MM.1S (cell line): Measurements from ENCODE around the gene FAU.
A peak's percentile ranks its signal among the peaks of the same experiment; 100 is the strongest.

Experiments used
- DNase-seq: peaks from one replicate; pipeline ENCODE4 v3.0.0-alpha.2; 2015
- H2AFZ ChIP-seq: fragments of 300-600 bp; sonication (generic); 2 replicates; pipeline ENCODE4 v1.6.0; 2016; ENCODE audit warnings: antibody characterized with exemption, low read length
- H3F3A ChIP-seq: fragments of 300-600 bp; sonication (generic); 2 replicates; pipeline ENCODE4 v1.6.1; 2016; ENCODE audit warnings: mild to moderate bottlenecking, antibody characterized with exemption, low read length, moderate library complexity, mixed read lengths; ENCODE audit not compliant: insufficient read depth
- H3K27ac ChIP-seq: fragments of 300-600 bp; sonication (generic); 2 replicates; pipeline ENCODE4 v1.5.1; 2016; ENCODE audit warnings: mild to moderate bottlenecking, low read length
- H3K27me3 ChIP-seq: fragments of 300-600 bp; sonication (generic); replicated peaks from 2 replicates; pipeline ENCODE4 v1.6.0; 2016; ENCODE audit warnings: low read length; ENCODE audit not compliant: insufficient read depth
- H3K36me3 ChIP-seq: fragments of 300-600 bp; sonication (generic); replicated peaks from 2 replicates; pipeline ENCODE4 v1.6.1; 2016; ENCODE audit warnings: mild to moderate bottlenecking, low read length, mixed read lengths; ENCODE audit not compliant: insufficient read depth
- H3K4me1 ChIP-seq: fragments of 300-600 bp; sonication (generic); 2 replicates; pipeline ENCODE4 v1.6.1; 2016; ENCODE audit warnings: low read length, mixed read lengths
- H3K4me2 ChIP-seq: fragments of 300-600 bp; sonication (generic); 2 replicates; pipeline ENCODE4 v1.6.0; 2016; ENCODE audit warnings: low read depth, low read length
- H3K4me3 ChIP-seq: fragments of 300-600 bp; sonication (generic); 2 replicates; pipeline ENCODE4 v1.5.1; 2016; ENCODE audit warnings: low read length, mixed read lengths
- H3K79me2 ChIP-seq: fragments of 300-600 bp; sonication (generic); 2 replicates; pipeline ENCODE4 v1.6.1; 2016; ENCODE audit warnings: mixed run types, low read length, mixed read lengths
- H3K9ac ChIP-seq: fragments of 300-600 bp; sonication (generic); 2 replicates; pipeline ENCODE4 v1.6.1; 2016; ENCODE audit warnings: low read length, mixed read lengths
- H3K9me2 ChIP-seq: fragments of 300-600 bp; sonication (generic); replicated peaks from 2 replicates; pipeline ENCODE4 v1.6.1; 2016; ENCODE audit warnings: mild to moderate bottlenecking, low read length, mixed read lengths; ENCODE audit not compliant: insufficient read depth
- H3K9me3 ChIP-seq: fragments of 300-600 bp; sonication (generic); replicated peaks from 2 replicates; pipeline ENCODE4 v1.6.1; 2016; ENCODE audit warnings: mild to moderate bottlenecking, low read length, mixed read lengths; ENCODE audit not compliant: insufficient read depth
- H4K20me1 ChIP-seq: fragments of 300-600 bp; sonication (generic); 2 replicates; pipeline ENCODE4 v1.6.1; 2016; ENCODE audit warnings: mild to moderate bottlenecking, low read length, moderate library complexity, mixed read lengths; ENCODE audit not compliant: insufficient read depth
- EZH2 ChIP-seq: fragments of 300-600 bp; sonication (generic); optimal IDR thresholded peaks from 2 replicates; pipeline ENCODE3; 2017; ENCODE audit warnings: low read depth, mild to moderate bottlenecking, antibody characterized with exemption, low read length, mixed read lengths
- EZH2phosphoT487 ChIP-seq: fragments of 300-600 bp; sonication (generic); IDR thresholded peaks from 2 replicates; pipeline ENCODE4 v1.6.1; 2018; ENCODE audit warnings: antibody characterized with exemption, low read length
- TF ChIP-seq, protein P1 (sequence below): fragments of 300-600 bp; sonication (generic); IDR thresholded peaks from 2 replicates; pipeline ENCODE4 v1.5.1; 2016; ENCODE audit warnings: antibody characterized with exemption, low read length, mixed read lengths

FAU gene

GRCh38 chr11:65085446-65085845 lies 36.5 kb downstream of the FAU start:
- no peak overlapping the region for H3K27ac ChIP-seq
- TF ChIP-seq EZH2phosphoT487 (no peak), EZH2 (no peak)
- TF ChIP-seq, protein P1, sequence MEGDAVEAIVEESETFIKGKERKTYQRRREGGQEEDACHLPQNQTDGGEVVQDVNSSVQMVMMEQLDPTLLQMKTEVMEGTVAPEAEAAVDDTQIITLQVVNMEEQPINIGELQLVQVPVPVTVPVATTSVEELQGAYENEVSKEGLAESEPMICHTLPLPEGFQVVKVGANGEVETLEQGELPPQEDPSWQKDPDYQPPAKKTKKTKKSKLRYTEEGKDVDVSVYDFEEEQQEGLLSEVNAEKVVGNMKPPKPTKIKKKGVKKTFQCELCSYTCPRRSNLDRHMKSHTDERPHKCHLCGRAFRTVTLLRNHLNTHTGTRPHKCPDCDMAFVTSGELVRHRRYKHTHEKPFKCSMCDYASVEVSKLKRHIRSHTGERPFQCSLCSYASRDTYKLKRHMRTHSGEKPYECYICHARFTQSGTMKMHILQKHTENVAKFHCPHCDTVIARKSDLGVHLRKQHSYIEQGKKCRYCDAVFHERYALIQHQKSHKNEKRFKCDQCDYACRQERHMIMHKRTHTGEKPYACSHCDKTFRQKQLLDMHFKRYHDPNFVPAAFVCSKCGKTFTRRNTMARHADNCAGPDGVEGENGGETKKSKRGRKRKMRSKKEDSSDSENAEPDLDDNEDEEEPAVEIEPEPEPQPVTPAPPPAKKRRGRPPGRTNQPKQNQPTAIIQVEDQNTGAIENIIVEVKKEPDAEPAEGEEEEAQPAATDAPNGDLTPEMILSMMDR = no peak
- H3K36me3 ChIP-seq = peaks cover 3% of the 10 kb centered on the region; the same call in 1 of the 2 replicates

GRCh38 chr11:65084598-65085375 lies 37.1 kb downstream of the FAU start:
- Histone ChIP-seq H3K4me1 (peaks cover 57% of the 10 kb centered on the region), H3K36me3 (peaks cover 3% of the 10 kb centered on the region; the same call in 1 of the 2 replicates)

More at GRCh38 chr11:65085446-65085845, 36.5 kb downstream of the FAU start:
- Histone ChIP-seq H4K20me1 (no peaks in the 10 kb centered on the region), H3K4me2 (peak overlapping the region; percentile 92; the same call in 1 of the 2 replicates), H2AFZ (no peak overlapping the region), H3K9ac (no peak overlapping the region), H3K27me3 (no peaks in the 10 kb centered on the region), H3K79me2 (peaks cover 74% of the 10 kb centered on the region), H3K9me2 (no peaks in the 10 kb centered on the region), H3K4me3 (0 out of 2 replicates have a peak overlapping the region, but pooled peaks have one; percentile 84), H3F3A (peaks cover 39% of the 10 kb centered on the region), H3K4me1 (peaks cover 63% of the 10 kb centered on the region), H3K9me3 (no peaks in the 10 kb centered on the region)
- DNase-seq = no peak

GRCh38 chr11:65083834-65084597 lies 37.9 kb downstream of the FAU start, which contains the start of the genes CDCA5 and ZFPL1:
Gene CDCA5, minus strand, starts transcription at chr11:65084040. Its CDS starts 62 bp downstream, at chr11:65083978.
Gene ZFPL1, plus strand, starts transcription at chr11:65084222. Its CDS starts 477 bp downstream, at chr11:65084699.
- TF ChIP-seq, protein P1 = no peak
- peak within 1 kb of the TSS; percentile 71 for H2AFZ ChIP-seq
- no peaks in the 10 kb centered on the region for H3K27me3 ChIP-seq
- peak; percentile 97 for DNase-seq
- peaks cover 30% of the 10 kb centered on the region for H3F3A ChIP-seq
- no peaks in the 10 kb centered on the region for H3K9me3 ChIP-seq
- H3K4me1 ChIP-seq = peaks cover 57% of the 10 kb centered on the region
- no peaks in the 10 kb centered on the region for H3K9me2 ChIP-seq
- H3K4me2 ChIP-seq = peak within 1 kb of the TSS; percentile 92
- peak within 1 kb of the TSS; percentile 84 for H3K4me3 ChIP-seq
- peaks cover 3% of the 10 kb centered on the region; the same call in 1 of the 2 replicates for H3K36me3 ChIP-seq
- no peaks in the 10 kb centered on the region for H4K20me1 ChIP-seq
- H3K27ac ChIP-seq = peak within 1 kb of the TSS; percentile 74
- H3K79me2 ChIP-seq = peaks cover 86% of the 10 kb centered on the region
- H3K9ac ChIP-seq = peak within 1 kb of the TSS; percentile 88

More at GRCh38 chr11:65084598-65085375, 37.1 kb downstream of the FAU start:
- Histone ChIP-seq H3K79me2 (peaks cover 79% of the 10 kb centered on the region), H3K4me2 (peak overlapping the region; percentile 92), H3K27me3 (no peaks in the 10 kb centered on the region), H3K9ac (peak overlapping the region; percentile 88), H3K4me3 (peak overlapping the region; percentile 84), H4K20me1 (no peaks in the 10 kb centered on the region), H3F3A (peaks cover 32% of the 10 kb centered on the region), H3K9me2 (no peaks in the 10 kb centered on the region), H2AFZ (0 out of 2 replicates have a peak overlapping the region, but pooled peaks have one; percentile 71), H3K27ac (peak overlapping the region; percentile 74; the same call in 1 of the 2 replicates), H3K9me3 (no peaks in the 10 kb centered on the region)
- no peak for TF ChIP-seq EZH2
- TF ChIP-seq, protein P1 = no peak
- TF ChIP-seq EZH2phosphoT487 = no peak
- no peak for DNase-seq
